Endometrial microvascular endothelial cells (primary cell): ENCODE measurements around the gene LAMA2. TPM values are rescaled to one million over a fixed set of nuclear protein-coding genes. Genes with fewer than 3 reads are reported as not detected.

Experiments used
- in situ Hi-C: cut with HindIII; loops from 2 replicates; pipeline ENCODE4 v1.10.0; 2017; ENCODE audit warnings: low sequenced_read_pairs, low pct_unique_long_range_greater_than_20kb; ENCODE audit errors: inconsistent ontology term
- total RNA-seq: library from RNA; depleted of rRNA; stranded (reverse); fragments of >200 nt; gene quantifications from one replicate; pipeline ENCODE4 v1.2.3, GENCODE V29; 2015; ENCODE audit errors: inconsistent ontology term

The LAMA2 gene, protein sequence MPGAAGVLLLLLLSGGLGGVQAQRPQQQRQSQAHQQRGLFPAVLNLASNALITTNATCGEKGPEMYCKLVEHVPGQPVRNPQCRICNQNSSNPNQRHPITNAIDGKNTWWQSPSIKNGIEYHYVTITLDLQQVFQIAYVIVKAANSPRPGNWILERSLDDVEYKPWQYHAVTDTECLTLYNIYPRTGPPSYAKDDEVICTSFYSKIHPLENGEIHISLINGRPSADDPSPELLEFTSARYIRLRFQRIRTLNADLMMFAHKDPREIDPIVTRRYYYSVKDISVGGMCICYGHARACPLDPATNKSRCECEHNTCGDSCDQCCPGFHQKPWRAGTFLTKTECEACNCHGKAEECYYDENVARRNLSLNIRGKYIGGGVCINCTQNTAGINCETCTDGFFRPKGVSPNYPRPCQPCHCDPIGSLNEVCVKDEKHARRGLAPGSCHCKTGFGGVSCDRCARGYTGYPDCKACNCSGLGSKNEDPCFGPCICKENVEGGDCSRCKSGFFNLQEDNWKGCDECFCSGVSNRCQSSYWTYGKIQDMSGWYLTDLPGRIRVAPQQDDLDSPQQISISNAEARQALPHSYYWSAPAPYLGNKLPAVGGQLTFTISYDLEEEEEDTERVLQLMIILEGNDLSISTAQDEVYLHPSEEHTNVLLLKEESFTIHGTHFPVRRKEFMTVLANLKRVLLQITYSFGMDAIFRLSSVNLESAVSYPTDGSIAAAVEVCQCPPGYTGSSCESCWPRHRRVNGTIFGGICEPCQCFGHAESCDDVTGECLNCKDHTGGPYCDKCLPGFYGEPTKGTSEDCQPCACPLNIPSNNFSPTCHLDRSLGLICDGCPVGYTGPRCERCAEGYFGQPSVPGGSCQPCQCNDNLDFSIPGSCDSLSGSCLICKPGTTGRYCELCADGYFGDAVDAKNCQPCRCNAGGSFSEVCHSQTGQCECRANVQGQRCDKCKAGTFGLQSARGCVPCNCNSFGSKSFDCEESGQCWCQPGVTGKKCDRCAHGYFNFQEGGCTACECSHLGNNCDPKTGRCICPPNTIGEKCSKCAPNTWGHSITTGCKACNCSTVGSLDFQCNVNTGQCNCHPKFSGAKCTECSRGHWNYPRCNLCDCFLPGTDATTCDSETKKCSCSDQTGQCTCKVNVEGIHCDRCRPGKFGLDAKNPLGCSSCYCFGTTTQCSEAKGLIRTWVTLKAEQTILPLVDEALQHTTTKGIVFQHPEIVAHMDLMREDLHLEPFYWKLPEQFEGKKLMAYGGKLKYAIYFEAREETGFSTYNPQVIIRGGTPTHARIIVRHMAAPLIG (N-terminal part only)
- 0.19 TPM for total RNA-seq

DNA sequence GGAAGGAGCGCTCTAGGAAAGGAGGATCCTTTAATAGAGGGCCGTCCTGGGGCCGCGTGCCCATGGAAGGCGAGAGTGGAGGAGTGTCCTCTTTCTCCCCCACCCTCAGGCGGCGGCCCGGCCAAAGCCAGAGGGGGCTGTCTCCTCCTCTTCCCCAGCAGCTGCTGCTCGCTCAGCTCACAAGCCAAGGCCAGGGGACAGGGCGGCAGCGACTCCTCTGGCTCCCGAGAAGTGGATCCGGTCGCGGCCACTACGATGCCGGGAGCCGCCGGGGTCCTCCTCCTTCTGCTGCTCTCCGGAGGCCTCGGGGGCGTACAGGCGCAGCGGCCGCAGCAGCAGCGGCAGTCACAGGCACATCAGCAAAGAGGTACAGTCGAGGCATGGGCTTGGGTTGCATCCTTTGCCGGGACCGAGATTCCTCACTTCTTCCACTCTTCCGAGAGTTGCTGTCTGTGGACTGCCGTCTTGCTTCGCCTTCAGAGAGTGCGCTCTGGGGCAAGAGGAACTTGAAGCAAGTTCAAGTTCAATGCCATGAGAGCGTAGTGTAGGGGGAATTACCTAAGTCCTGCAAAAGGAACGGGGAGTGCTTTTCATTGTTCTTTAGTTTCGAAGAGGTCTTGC lies at the start of gene LAMA2:
LAMA2 (plus strand) TSS at position 148 of the 621 bp plus-strand sequence; CDS start at position 256, 108 bp downstream.
- in situ Hi-C loops, result no loop called here

GRCh38 chr6:128836761-128837160 lies 46.2 kb upstream of the LAMA2 start:
- in situ Hi-C loops, result no loop called here

GRCh38 chr6:128841518-128841917 lies 41.4 kb upstream of the LAMA2 start:
- in situ Hi-C loops, result no loop called here

DNA sequence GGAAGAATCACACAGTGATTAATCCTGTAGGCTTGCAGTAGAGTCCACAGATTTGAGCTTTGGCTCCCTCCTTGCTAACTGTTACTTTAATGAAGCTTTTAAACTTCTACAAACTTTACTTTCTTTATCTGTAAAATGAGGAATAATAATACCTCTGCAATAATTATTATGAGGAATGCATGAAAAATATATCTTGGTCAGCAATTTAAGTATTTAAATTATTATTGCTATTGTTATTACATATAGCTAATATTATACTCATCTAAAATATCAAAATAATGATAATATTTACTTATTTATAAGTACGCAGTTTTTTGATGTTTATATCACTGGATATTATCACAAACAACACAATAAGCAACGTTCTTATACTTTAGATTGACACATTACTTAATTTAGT lies 38.3 kb upstream of the LAMA2 start:
- in situ Hi-C loops, result no loop called here

DNA sequence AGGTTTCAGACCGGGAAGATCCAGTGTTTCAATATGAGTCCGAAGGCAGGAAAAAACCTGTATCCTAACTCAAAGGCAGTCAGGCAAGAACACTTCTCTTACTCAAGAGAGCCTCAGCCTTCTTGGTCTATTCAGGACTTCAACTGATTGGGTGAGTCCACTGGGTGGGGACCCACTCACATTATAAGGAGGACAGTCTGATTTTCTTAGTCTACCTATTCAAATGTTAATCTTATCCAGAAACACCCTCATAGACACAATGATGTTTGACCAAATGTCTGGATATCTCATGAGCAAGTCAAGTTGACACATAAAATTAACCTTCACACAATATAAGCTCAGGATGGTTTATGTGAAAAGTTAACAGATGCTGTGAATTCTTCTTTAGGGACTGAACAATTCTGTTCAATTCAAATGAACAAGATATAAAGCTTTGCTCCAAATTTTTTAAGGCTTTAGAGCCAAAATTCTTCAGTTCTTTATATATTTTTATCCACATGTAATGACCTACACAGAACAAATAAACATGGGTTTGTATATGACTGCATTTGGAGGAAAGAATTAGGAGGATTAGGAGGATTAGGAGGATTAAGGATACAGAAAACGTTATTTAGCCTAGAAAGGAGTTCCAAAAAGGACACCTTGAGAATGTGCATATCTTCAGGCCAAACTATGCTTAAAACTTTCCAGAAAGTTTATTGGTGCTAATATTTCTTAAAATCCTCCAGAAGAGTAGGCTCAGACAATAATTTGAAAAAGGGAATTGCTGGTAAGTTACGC lies 35.3 kb upstream of the LAMA2 start:
- in situ Hi-C loops, result no loop called here

- in situ Hi-C loops, result no loop called here
Observed at GRCh38 chr6:128848212-128848935, 34.6 kb upstream of the LAMA2 start.

DNA sequence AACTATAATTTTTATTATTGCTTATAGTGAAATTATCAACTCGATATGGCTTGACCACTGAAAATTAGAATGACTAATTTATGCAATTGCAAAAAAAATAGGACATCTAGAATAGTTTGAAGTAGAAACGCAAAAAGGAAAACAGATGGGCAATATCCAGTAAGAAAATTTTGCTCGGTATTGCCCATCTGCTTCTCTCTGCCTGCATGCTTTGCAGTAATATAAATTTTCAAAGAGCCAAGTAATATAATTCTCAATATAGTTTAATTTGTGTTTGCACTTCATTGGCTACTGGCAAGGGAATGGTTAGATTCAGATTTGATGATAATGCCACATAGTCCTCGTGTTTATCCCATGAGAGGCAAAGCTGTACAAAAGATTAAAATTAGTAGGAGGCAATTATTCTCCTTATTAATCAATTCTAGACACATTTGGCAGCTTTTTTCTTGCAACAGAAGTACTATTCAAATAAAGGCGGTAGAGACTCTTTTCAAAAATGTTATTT lies 27.3 kb upstream of the LAMA2 start:
- in situ Hi-C loops, result no loop called here

DNA sequence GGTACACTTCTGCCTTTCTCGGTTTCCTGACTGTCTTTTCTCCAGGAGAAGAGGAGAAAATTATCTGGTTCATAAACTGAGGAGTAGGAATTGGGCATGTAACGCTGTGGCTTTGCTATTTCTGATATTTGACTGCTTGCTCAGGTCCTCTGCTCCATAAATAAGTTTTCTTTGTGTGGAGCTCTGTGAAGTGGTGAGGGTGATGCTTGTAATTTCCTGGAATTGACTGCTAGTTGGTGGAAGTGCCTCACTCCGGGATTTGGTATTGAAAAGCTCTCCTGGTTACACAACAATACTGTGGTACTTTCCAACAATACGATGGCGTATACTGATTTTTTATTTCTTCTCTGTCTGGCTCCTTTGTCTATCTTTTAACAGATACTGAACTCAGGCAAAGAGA lies 25.1 kb upstream of the LAMA2 start:
- in situ Hi-C loops, result no loop called here

GRCh38 chr6:128860782-128861181 lies 22.2 kb upstream of the LAMA2 start:
- in situ Hi-C loops, result no loop called here

DNA sequence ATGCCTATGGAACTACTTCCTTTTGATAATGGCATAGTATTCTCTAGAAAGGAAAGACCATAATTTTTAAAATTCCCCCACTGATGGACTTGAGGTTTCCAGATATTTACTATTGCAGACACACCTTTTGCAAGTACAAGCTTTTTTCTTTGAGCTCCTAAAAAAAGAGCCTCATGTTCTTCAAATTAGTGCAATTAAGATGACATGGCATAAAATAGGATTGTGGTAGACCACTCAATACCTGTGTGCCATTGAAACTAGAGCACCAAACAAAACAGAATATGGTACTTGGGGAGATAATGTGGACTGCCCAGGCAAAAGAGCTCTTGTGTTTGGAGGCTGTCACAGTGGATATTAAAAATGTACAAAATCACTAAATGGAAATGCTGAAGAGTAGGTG lies 19.0 kb upstream of the LAMA2 start:
- in situ Hi-C loops, result no loop called here

- in situ Hi-C loops, result no loop called here
Observed at GRCh38 chr6:128870746-128871145, 12.2 kb upstream of the LAMA2 start.

DNA sequence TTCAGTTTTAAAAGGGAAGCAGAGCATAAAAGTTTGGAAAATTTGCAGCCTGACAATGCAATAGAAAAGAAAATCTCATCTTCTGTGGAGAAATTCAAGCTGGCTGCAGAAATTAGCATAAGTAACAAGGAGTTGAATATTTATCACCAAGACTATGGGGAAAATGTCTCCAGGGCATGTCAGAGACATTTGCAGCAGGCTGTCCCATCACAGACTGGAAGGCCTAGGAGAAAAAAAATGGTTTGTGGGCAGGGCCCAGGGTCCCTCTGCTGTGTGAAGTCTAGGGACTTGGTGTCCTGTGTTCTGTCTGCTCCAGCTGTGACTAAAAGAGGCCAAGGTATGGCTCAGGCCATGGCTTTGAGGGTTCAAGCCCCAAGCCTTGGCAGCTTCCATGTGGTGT lies 8.1 kb upstream of the LAMA2 start:
- in situ Hi-C loops, result no loop called here

GRCh38 chr6:128882560-128882959 lies 378 bp upstream of the LAMA2 start:
- in situ Hi-C loops, result no loop called here

DNA sequence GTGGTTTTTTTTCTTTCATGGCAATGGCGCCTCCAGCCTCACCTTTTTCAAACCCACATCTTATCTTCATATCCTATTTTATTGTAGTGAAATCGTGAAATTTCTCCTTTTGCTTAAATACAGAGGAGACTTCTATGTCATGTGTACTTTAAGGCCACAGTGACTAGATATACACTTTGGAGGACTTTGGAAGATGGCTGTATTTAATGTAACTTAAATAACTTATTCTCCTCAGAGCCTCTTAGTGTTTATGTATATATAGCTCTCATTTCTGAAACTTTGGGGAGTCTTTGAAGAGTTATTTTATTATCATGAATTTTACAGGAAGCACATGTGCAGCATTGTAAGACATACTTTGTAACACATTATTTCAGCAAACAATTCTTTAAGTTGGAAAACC lies 968 bp downstream of the LAMA2 start:
- in situ Hi-C loops, result no loop called here

DNA sequence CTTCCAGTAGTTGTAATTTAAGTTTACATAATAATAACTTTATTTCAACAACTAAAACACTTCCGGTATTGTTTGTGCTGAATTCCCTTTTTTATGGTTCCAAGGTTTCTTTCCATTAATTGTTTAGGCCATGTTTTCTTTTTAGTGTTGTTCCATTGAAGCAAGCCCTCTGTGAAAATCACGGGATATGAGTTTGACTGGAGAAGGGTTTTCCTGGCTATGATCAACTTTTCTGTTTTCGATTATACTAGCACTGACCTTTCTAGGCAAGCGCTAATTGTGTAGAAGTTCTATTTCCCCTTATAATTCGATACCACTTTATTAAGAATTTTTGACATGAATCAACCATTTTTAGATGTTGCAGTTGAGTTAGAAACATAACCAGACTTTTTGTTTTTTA lies 2.4 kb downstream of the LAMA2 start:
- in situ Hi-C loops, result no loop called here

DNA sequence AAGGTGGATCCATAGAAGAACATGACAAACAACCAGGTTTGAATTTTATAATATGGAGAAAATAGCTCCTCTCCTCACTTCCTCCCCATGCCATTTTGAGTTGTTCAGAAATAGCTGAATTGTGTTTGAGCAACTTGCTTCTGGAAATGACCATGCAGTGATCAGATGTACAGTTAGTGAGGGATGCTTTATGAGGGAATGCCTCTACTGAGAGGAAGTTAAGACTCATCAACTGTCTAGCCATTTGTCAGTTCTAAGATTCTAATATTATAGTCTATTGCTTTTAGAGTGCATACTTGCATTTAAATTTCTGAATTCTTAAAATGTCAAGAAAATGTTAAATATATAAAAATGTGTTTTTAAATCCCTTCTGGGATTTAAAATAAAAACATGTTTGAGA lies 3.8 kb downstream of the LAMA2 start:
- in situ Hi-C loops, result no loop called here

GRCh38 chr6:128888444-128889175 lies 5.7 kb downstream of the LAMA2 start:
- in situ Hi-C loops, result no loop called here
